ENCODE measurements around the gene CDC42BPB.

CDC42BPB gene

DNA sequence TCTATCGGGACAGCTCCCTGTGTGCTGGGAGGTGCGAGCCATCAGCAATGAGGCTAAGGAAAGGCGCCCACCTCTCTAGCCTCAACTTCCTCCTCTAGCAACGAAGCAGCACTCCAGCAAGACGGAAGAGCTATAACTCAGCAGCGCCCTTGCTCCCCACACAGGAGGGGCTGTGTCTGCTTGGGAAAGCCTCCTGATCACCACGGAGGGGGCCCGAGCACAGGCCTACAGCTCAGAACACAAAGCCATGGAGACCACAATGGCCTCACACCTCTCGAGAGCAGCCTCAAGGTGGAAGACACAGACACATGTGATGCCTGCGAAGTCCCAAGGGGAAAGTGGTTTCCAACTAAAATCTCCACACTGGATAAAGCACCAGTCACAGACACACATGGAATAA is 60.4 kb downstream of the CDC42BPB start:
- DNase-seq = no peak

DNA sequence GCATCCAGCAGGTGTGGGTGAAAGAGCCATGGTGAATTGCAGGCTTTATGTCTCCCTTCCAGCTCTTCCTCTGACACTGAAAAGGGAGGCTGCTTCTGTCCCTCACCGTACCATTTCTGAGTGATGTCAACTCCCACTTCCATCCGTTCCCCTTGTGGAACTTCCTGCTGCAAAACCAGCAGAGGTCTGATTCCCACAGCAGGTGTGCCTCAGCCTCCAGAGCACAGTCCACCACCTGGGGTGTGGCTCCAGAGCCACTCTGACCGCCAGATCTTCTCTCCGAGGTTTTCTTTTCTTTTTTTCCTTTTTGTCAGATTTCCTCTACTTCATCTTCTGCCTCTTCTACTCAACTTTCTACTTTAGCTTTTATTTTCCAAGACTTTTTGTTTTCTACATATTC is 62.7 kb downstream of the CDC42BPB start:
- no peak for DNase-seq

DNA sequence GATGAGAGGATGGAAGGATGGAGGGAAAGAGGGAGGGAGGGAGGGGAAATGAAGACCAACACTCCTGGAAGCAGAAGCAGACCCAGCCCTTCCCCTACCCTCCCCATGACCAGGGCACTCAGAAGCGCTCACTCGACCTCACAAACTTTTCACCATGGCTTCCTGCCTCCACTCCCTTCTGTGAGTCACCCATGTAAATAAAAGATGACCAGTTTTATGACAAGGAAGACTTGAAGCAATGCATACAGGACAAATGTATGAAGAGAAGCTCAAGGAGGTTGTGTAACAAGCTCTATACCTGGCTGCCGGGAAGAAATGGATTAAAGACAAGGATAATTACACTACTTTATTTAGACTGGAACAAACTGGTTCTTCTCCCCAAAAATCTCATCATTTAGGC is 63.8 kb downstream of the CDC42BPB start:
- DNase-seq = no peak

DNA sequence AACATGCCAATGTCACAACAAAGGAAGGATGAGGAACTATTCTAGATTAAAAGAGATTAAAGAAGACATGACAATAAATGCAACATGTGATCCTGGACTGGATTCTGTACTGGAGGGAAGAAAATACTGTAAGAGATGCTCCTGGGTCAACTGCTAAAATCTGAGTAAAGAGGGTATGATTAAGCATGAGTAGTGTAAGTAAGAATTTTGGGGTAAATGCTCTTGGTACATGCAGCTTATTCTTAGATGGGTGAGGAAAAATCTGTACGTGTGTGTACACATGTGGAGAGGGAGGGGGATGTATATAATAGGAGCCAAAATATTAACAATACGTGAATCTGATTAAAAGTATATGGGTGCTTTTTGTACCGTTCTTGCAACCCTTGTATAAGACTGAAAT is 66.0 kb downstream of the CDC42BPB start:
- no peak for DNase-seq

DNA sequence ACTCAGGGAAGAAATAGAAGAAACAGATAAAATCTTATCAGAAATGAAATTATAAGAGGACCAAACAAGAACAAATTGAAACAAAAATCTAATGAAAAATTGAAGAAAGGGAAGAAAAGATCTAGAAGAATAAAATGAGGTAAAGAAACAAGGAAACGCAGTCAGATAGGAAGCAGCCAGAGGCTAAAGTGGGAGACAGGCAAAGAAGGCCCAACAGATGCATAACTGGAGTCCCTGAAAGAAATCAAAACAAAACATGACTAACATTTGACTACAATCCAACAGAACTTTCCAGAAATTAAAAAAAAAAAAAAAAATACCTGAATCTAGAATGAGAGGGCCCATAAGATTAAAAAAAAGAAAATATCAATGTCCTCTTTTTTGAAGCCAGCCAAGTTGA is 69.3 kb downstream of the CDC42BPB start:
- DNase-seq = no peak

DNA sequence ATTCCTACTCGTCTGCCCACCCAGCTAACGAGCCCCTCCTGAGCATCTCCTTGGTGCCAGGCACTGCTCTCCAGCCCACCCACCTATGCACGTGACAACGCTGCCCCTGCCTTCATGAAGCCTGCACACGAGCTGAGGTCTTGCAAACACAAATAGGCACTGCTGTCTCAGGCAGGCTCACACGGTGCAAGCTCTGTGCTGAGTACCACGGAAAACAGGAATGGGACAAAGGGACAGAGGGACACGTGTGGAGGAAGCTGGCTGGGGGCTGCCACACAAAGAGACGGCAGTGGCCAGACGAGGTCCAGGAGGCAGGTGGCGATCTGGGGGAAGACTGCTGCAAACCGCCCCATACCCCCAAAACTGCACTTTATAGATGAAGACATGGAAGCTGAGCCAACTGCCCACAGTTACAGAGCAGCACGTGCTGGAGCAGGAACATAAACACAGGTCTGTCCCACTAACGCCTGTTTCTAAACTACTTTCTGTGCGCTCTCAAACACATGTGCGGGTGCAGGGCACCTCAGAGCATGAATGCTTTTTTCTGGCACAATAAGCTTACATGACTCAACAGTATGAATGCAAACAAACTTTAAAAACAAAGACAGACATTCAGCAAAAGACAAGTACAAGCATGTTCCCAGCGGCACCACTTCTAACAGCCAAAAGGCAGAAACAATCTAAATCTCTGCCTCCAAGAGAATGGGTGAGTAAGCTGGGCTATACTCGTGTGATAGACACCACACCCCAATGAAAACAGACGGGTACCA is 70.4 kb downstream of the CDC42BPB start:
- DNase-seq = peak in 3 of 51 donors; percentile 30 to 57 (median 30)

DNA sequence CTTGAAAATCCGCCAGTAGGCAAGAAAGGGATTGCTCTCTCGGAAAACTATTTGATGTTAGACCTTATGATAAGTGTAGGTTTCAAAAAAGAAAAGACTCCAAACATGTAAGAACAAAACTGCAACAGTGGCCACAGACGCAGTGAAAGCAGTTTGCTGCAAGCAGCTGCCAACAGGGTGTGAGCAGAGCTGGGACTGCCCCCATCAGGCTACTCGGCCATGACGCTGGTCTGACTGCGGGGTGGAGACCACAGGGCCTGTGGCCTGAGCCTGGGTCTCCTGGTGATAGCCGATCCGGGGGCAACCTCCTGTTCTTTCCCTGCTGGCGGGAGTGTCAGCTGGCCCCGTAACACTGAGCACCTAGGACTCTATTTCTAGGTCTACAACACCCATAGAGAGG is 71.7 kb downstream of the CDC42BPB start:
- DNase-seq = peak in 25 of 51 donors; percentile 13 to 63 (median 36)

DNA sequence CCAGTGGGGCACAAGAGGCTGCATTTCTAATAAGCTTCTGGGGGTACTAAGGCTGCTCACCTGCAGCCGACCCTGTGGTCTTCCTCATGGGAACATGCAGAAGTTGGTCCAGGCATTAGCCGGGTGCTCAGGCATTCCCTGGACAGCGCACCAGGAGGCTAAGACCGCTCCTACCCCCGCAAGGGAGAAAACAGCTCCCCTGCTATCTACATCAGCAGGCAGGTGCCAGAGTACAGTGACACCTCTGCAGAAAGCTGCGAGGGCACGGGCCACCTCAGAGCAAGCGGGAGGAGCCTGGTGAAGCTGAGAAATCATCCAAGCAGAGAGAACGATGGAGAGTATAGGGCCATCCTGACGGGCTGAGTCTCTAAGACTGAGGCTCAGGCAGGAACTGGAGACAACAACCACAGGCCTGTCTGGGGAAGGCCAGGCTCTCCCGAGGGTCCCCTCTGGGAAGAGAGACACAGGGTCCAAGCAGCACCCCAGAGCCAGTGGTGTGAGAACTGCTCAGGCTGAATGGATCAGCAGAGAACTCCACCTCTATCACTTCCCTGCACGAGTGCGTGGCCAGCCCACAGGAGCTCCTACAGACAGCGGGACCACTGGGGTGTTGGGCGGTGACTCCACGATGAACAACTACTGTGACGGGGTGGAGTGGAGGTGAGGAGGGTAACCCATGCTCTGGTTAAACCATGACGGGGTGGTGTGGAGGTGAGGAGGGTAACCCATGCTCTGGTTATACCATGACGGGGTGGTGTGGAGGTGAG is 72.8 kb downstream of the CDC42BPB start:
- no peak for DNase-seq

DNA sequence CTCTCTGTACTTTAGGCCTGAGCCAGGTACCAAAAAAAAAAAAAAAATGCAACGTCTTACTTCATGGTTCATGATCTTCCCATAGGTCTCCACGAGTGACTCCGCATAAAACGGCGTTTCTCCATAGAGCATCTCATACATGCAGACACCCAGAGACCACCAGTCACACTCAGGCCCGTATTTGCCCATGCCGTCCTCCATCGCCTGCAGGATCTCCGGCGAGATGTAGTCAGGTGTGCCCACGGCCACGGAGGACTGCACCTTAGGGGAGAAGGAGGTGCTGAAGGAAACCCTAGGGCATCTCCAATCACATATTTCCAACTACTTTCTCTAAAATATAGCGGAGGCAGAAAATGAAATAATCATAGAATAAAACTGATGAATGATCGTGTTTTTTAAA is 73.9 kb downstream of the CDC42BPB start:
- DNase-seq = no peak

DNA sequence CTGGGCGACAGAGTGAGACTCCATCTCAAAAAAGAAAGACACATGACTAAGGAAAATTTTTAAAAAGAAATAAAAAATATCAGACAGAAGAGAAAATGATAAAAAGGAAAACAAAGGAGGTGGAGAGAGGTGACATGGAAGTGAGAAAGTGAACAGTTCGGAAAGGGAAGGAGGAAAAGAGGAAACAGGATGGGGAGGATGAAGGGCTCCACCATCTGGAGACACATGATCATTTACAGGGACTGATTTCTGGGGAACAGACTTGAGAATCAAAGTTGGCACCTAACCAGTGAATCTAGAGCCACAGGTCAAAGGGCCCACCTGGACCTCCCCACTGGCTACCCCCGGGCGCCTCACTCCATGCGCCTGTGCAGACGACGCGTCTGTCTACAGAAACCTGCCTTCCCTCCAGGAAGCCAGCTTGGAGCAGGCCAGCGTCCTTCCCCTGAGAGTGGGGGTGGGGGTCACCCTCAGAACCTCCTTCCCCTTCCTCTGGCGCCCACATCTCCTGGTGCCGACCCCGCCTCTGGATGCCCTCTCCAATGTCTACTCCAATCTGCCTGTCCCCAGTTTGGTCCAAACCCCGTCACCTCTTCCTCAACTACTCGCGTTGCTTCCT is 74.4 kb downstream of the CDC42BPB start:
- DNase-seq = no peak

DNA sequence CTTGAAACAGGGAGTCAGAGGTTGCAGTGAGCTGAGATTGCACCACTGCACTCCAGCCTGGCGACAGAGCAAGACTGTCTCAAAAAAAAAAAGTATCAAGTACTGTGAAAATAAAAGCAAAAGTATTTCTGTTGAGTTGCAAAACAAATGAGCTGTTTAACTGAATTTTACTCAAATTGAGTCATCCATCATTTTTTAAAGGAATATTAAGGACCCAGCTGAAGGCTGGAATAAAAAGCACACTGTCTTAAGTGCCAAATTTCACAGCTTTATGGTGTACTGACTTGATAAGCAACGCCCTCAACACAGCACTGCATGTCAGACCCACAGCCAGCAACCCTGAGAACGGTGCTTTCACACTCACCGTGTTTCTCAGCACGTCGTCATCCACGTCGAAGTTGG is 76.9 kb downstream of the CDC42BPB start:
- DNase-seq = no peak

DNA sequence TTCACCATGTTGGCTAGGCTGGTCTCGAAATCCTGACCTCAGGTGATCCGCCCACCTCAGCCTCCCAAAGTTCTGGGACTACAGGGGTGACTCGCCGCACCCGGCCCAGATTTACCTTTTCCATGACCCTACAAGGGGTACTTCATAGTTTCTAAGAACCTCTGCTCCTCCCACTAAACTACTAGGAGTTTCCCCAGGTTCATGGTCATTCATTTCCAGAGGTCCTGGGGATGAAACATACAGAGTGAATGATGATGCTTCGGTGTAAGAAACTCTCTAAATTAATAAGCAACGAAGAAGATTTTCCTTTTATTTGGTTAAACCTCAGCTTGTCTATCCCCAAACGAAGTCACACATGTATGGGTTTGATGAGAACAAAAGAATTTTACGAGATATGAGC is 77.9 kb downstream of the CDC42BPB start:
- no peak for DNase-seq

DNA sequence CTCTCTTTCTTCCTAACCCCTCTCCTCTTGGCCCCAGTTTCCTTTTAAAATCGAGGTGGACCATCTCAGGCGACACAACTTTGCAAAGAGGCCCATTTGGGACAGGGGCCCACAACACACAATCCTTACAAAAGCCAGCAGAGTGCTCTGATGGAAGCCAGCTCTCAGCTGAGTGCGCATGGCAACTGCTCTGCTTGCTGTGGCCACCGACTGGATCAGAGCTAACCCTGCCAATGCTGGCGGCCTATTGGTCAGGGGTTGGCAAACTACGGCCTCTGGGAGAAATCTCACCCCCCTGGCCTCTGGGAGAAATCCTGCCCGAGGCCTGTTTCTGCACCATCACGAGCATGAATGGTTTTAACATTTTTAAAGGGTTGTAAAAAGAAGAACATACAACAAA is 79.9 kb downstream of the CDC42BPB start:
- peak in 4 of 51 donors; percentile 11 to 31 (median 28) for DNase-seq

DNA sequence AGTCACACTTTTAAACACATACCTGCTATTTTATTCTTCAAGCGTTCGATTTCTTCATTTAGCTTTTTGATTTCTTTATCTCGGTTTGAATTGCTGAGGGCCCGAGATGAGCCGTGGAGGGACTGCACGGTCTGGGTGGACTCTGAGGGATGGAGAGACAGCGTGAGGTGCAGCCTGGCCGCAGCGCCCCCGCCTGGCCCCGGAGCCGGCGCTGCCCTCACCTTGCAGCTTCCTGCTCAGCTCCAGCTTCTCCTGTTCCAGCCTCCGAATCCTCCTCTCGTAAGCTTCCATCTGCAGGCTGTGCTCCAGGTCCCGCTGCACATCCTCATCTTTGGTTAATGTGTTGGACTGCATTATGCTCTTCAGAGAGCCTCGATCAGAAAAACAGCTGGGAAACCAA is 81.7 kb downstream of the CDC42BPB start:
- DNase-seq = no peak

DNA sequence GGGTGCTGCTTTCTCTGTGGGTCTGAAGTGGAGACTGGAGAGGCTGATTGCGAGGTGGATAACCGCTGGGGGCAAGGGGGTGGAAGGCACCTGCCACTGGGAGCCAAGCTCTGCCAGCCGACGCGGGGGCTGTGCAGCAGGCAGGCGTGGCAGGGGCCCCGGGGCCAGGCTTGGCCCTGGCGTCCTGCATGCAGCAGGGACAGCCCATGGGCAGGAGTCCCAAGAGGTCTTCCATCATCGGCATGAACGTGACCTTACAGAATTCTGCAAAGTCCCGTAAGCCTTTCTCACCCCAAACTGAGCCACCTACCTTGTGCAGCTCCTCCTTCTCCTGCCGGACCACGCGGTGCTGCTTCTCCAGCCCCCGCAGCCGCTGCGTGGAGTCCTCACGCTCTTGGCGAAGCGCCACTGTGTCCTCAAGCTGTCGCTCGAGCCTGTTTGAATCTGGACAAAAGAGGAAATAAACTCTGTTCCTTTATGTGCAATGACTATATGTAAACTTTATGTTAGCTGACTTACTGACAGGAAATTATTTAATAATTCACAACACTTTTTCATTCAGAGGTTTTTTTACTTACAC is 83.6 kb downstream of the CDC42BPB start:
- DNase-seq = no peak

DNA sequence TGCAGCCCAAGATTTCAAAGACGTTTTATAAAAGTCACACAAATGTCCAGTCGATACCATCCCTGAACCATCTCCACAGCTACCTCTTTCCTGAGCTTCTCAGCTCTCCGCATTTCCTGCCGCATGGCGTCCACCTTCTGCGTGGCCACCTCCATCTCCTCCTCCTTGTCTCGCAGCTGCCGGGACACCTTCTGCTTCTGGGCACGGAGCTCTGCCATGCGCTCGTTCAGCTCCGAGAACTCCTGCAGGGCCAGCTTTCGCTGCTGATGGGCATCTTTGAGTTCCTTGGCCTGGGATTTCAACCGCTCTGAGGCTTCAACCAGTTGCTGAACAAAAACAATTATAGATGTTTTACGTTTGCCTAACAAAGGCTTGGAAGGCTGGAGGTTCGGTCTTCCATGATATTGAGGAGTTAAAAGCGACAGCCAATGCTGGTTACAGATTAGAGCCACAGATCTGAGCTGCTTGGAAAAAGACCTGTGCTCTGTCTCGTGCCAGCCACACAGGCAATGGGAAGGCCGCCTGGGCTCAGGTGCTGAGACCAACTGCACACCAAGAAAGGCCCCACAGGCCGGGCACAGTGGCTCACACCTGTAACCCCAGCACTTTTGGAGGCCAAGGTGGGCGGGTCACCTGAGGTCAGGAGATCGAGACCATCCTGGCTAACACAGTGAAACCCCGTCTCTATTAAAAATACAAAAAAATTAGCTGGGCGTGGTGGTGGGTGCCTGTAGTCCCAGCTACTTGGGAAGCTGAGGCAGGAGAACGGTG is 85.3 kb downstream of the CDC42BPB start:
- no peak for DNase-seq

DNA sequence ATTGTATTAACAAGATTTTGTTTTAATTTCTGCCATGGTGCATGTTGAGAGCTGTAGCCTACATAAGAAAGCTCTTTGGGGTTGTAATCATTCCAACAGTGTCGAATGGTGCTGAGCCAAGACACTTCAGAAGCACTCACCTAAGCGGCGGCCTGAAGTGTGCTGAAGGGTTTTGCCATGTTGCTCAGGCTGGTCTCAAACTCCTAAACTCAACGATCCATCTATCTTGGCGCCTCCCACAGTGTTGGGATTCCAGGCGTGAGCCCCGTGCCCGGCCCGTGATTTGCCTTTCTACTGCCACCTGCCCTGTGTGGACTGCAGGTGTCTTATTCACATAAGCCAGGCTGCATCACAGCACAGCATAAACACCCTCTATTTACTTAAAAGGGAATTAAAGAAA is 86.0 kb downstream of the CDC42BPB start:
- no peak for DNase-seq

DNA sequence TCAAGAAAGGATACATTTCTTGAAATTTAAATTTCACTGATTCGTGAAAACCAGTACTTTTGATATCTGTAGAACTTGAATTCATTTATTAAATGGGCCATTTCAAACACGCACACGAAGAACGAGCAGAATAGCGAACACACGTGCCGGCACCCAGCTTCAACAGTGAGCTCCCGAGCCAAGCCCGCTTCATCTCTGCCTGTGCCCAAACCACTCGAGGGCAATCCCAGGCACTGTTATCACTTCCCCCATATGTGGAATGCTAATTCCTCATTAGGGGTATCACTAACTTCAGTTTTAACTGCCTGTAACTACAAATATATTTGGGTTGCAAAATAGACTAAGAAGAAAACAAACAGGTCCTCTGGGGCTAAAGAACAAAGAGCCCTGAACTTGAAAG is 86.9 kb downstream of the CDC42BPB start:
- no peak for DNase-seq

DNA sequence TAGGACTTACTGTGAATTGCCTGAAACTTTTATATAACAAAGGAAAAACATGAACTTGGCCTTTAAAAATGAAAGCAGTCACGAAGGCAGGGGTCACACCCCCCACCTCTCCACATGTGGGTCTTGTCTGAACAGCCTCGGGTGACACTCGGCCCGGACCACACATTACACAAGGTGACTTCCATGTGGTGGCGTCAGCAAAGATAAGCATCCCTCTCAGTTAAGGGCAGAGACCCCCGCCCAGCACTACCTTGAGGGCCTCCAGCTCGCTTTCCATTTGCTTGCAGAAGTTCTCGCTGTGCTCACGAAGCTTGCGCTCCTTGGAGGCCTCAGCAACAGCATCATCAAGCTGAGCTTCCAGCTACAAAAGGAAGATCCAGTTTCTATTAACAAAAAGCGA is 87.4 kb downstream of the CDC42BPB start:
- DNase-seq = no peak

DNA sequence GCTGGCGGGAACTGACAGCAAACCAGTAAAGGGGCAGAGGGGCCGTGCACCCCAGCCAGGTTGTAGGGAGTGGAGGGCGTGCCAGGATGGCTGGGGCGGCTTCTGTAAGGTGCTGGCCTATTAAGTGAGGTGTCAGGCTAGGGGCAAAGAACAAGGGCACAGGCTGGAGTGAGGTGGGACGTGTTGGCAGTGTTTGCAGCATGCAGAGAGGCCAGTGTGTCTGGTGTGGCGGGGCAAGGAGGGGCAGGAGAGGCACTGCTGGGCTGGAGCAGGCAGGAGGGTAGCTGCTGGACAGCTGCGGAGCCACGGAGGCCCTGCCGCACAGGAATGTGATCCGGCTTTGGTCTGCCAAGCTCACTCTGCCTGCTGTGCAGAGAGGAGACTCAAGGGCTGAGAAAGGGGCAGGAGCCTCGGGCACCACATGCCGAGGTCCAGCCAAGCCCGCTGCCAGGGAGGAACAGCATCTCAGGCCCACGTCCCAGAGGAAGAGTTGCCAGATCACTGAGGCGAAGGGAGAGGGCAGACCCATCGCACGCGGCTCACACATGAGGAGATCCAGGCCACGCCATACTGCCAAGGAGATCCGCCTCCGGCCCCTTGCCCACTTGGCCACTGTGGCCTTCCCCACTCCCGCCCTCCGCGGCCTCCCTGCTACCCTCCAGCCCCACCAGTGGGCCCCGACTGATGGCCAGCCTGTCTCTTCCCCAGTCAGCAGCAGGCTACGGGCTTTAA is 88.1 kb downstream of the CDC42BPB start:
- peak in 5 of 51 donors; percentile 19 to 42 (median 29) for DNase-seq

DNA sequence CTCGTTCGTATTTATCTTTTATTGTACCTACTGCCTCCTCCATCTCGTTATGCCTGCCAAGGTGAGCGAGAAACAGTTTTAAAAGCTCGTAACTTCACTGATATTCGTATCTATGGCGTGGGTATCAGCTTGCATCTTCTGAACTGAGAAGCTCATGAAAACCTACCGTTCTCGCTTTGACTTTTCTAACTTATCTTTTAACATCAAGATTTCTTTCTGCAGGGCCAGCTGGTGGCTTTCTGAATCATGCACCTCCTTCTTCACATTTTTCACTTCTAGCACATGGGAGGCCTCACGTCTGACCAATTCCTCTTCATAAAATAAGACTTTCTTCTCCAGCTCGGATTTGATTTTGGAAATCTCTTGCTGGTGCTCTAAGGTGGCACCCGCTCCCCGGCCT is 89.0 kb downstream of the CDC42BPB start:
- DNase-seq = no peak

Measured in hypothalamus (tissue), 51 donors.